Psoas muscle (tissue), 8 donors: ENCODE measurements around the gene PAXX. TPM values are rescaled to one million over a fixed set of nuclear protein-coding genes. Genes with fewer than 3 reads are reported as not detected.

Experiments used
- ATAC-seq, 4 donors: fragments of 200-7000 bp; cut with Tn5 transposase; one replicate each; pipeline ENCODE4 v1.9.1; 2020; ENCODE audit warnings: moderate library complexity in 3 of 4, mild to moderate bottlenecking in 2 of 4
- DNase-seq, 2 donors: peaks; one replicate each; pipeline ENCODE4 v3.0.0-alpha.2; 2020
- H3K27ac ChIP-seq: fragments of 200-600 bp; one replicate; pipeline ENCODE4 v1.8.0; 2022
- H3K27me3 ChIP-seq, 3 donors: fragments of 200-600 bp in 1 of 3; one replicate each; pipeline versions ENCODE4 v1.6.1 to v1.8.0; 2013 to 2022; ENCODE audit warnings: low read length in 2 of 3, mild to moderate bottlenecking in 2 of 3, moderate library complexity in 1 of 3; ENCODE audit not compliant: insufficient read depth in 3 of 3
- H3K36me3 ChIP-seq, 2 donors: fragments of 200-600 bp in 1 of 2; one replicate each; pipeline versions ENCODE4 v1.6.1 to v1.8.0; 2013 to 2022; ENCODE audit warnings: low read depth in 1 of 2, mild to moderate bottlenecking in 1 of 2, moderate library complexity in 1 of 2; ENCODE audit not compliant: insufficient read depth in 1 of 2
- H3K4me1 ChIP-seq: fragments of 200-600 bp; one replicate; pipeline ENCODE4 v1.8.0; 2022
- H3K4me3 ChIP-seq: fragments of 200-600 bp; one replicate; pipeline ENCODE4 v1.8.0; 2022; ENCODE audit warnings: mild to moderate bottlenecking
- H3K9me3 ChIP-seq: fragments of 200-600 bp; one replicate; pipeline ENCODE4 v1.8.0; 2022
- CTCF ChIP-seq: fragments of 200-600 bp; IDR thresholded peaks from one replicate; pipeline ENCODE4 v1.8.0; 2022; ENCODE audit warnings: antibody characterized with exemption
- WGBS, 3 donors: extraction: QIAGEN DNeasy Blood & Tissue Kit; methylation state at CpG; one replicate each; pipeline versions ENCODE4 v1.1.6 to v1.1.7; 2013; 5-methylcytosine and 5-hydroxymethylcytosine counted together
- intact Hi-C, 2 donors: fragments of 100-400 bp; cut with DNase I; formaldehyde crosslinking; loops; one replicate each; pipeline versions ENCODE4 v1.11.0 to v1.14.2; 2022
- polyA plus RNA-seq, 3 donors: library from polyadenylated mRNA; stranded (reverse); fragments of 200-250 nt; gene quantifications; one replicate each; pipeline ENCODE4 v1.2.3, GENCODE V29; 2013
- total RNA-seq, 4 donors: library from RNA; stranded (reverse); fragmentation: NEBNext Ultra II Directional in 2 of 4; extraction: Animal tissue kit (Norgen Biotek cat#: 25700) in 2 of 4; gene quantifications; one replicate each; pipeline versions ENCODE4 v1.2.1 to v1.2.4, GENCODE V29; 2021 to 2023
- donor health status: healthy with polysubstance abuse.
- donor health status: DM: no; HTN: no; CAD: no; lungs with moderate emphysema.
- donor health status: Bipolar disorder and iron deficiency.
- donor health status: healthy.
- donor health status: DM: yes; HTN: yes; CAD: no.
- donor health status: DM: no; HTN: no; CAD: no.
- donor health status: DM: no; HTN: no; CAD: no.
- donor health status: DM: yes; HTN: yes; CAD: no.

Gene PAXX
- total and polyA plus RNA-seq, 7 donors: 9.4 to 39.2 (median 15.6) TPM

GRCh38 chr9:136950656-136951276, 41.5 kb upstream of the PAXX start:
- H3K27me3 ChIP-seq: no peaks in the 10 kb centered on the region
- 27 to 34% (median 33%) methylated on average over 8 to 9 of the region's 9 CpGs for WGBS, 3 donors
- no peak for TF ChIP-seq CTCF
- intact Hi-C loops: loop anchor here in 1 of 2 donors (5.0 kb wide), 1 partner anchor 158 kb away; the partner anchor contains the start of gene TMEM141
- peak in 1 of 2 donors; percentile 21 for DNase-seq
- peaks cover 20% of the 10 kb centered on the region for H3K4me1 ChIP-seq
- H3K9me3 ChIP-seq: no peaks in the 10 kb centered on the region
- ATAC-seq: peak in 3 of 4 donors; percentile 10 to 28 (median 21)
- H3K36me3 ChIP-seq: no peaks in the 10 kb centered on the region
- peak overlapping the region; percentile 85 for H3K4me3 ChIP-seq
- peak overlapping the region; percentile 87 for H3K27ac ChIP-seq

GRCh38 chr9:136951541-136952320, 40.5 kb upstream of the PAXX start, which contains the start of gene LCN12:
Gene LCN12, plus strand, starts transcription at chr9:136952273. Its CDS starts 55 bp downstream, at chr9:136952328.
- H3K36me3 ChIP-seq: no peaks in the 10 kb centered on the region
- H3K4me1 ChIP-seq: peaks cover 20% of the 10 kb centered on the region
- ATAC-seq (no peak), DNase-seq (peak in 1 of 2 donors; percentile 13)
- H3K27ac ChIP-seq: no peak within 1 kb of the TSS
- no peak for TF ChIP-seq CTCF
- no peaks in the 10 kb centered on the region for H3K27me3 ChIP-seq
- H3K4me3 ChIP-seq: no peak within 1 kb of the TSS
- WGBS, 3 donors: 65 to 87% (median 70%) methylated on average over 13 to 14 of the region's 14 CpGs
- no peaks in the 10 kb centered on the region for H3K9me3 ChIP-seq
- intact Hi-C loops: loop anchor here in 1 of 2 donors (5.0 kb wide), 1 partner anchor 159 kb away; the partner anchor contains the start of gene TMEM141

GRCh38 chr9:136952321-136952850, 39.8 kb upstream of the PAXX start:
- intact Hi-C loops: loop anchor here in 1 of 2 donors (5.0 kb wide), 1 partner anchor 160 kb away; the partner anchor contains the start of gene TMEM141

More at GRCh38 chr9:136952321-136952850, 39.8 kb upstream of the PAXX start:
- H3K4me1 ChIP-seq: peaks cover 17% of the 10 kb centered on the region
- no peak overlapping the region for H3K4me3 ChIP-seq
- no peaks in the 10 kb centered on the region for H3K9me3 ChIP-seq
- WGBS, 3 donors: 57 to 76% (median 57%) methylated on average over 12 to 15 of the region's 15 CpGs
- H3K36me3 ChIP-seq: no peaks in the 10 kb centered on the region
- no peak overlapping the region for H3K27ac ChIP-seq
- no peak for TF ChIP-seq CTCF
- DNase-seq (peak in 1 of 2 donors; percentile 13), ATAC-seq (no peak)
- no peaks in the 10 kb centered on the region for H3K27me3 ChIP-seq
